ENCODE data around the gene C16orf92. TPM values are rescaled to one million over a fixed set of nuclear protein-coding genes. Genes with fewer than 3 reads are reported as not detected.

C16orf92 gene
- polyA plus RNA-seq, 2 donors: not detected

DNA sequence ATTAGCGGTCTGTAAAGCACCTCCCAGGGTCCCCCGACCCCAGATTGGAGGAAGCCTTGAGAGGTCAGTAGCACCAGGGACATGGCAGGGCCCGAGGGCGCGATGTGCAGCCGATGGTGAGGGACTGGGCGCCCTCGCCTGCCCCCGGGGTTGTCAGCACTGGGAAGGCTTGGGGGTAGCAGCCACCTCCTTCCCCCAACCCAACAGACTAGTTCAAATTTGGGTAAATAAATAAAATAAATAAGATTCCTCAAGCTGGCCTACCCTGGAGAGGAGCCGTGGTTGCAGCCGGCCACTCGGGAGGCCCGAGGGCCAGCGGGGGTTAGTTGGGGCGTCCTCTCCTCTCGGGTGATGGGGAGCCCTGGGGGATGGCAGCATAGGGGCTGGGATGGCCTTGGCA lies 1.5 kb downstream of the C16orf92 start:
- Histone ChIP-seq H3K9me3 (ENCODE audit: control insufficient read depth in 2 of 2, insufficient read depth in 1 of 2, low read depth in 1 of 2, low read length in 1 of 2) (no peaks in the 10 kb centered on the region), H3K27ac (ENCODE audit: low read depth in 2 of 2, low read length in 1 of 2) (no peak overlapping the region), H3K4me1 (ENCODE audit: control insufficient read depth in 2 of 2, insufficient read depth in 2 of 2, low read length in 1 of 2) (peaks cover 0 to 9% of the 10 kb centered on the region in 2 donors), H3K4me3 (ENCODE audit: low read depth in 1 of 2, low read length in 2 of 2) (no peak overlapping the region), H3K27me3 (ENCODE audit: control insufficient read depth in 1 of 2, insufficient read depth in 2 of 2, low read length in 2 of 2) (peaks cover 0 to 5% of the 10 kb centered on the region in 2 donors), H3K36me3 (ENCODE audit: control insufficient read depth in 2 of 2, insufficient read depth in 2 of 2, low read length in 1 of 2) (no peaks in the 10 kb centered on the region)
- 65 to 74% methylated on average over 16 of the region's 16 CpGs for WGBS, 2 donors

DNA sequence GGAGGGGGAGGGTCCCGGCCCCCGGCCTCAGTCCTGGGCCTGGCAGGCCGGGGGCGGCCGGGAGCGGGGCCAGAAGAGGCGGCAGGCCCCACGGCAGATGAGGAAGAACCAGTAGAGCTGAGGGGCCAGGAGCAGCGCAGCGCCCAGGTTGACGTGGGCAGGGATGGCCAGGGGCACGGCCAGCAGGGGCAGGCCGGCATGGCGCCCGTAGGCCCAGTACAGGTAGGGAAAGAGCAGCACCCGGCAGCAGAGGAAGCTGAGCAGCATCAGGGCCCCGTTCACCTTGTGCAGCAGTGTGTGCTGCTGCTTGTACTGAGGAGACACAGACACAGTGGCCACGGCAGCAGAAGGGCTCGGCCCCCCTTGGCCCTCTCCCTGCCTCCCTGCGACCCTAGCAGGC lies 2.2 kb downstream of the C16orf92 start:
- WGBS, 2 donors: 65 to 68% methylated on average over 19 to 20 of the region's 20 CpGs
- Histone ChIP-seq H3K9me3 (ENCODE audit: control insufficient read depth in 2 of 2, insufficient read depth in 1 of 2, low read depth in 1 of 2, low read length in 1 of 2) (no peaks in the 10 kb centered on the region), H3K36me3 (ENCODE audit: control insufficient read depth in 2 of 2, insufficient read depth in 2 of 2, low read length in 1 of 2) (no peaks in the 10 kb centered on the region), H3K27me3 (ENCODE audit: control insufficient read depth in 1 of 2, insufficient read depth in 2 of 2, low read length in 2 of 2) (peaks cover 0 to 11% of the 10 kb centered on the region in 2 donors), H3K27ac (ENCODE audit: low read depth in 2 of 2, low read length in 1 of 2) (no peak overlapping the region), H3K4me3 (ENCODE audit: low read depth in 1 of 2, low read length in 2 of 2) (no peak overlapping the region), H3K4me1 (ENCODE audit: control insufficient read depth in 2 of 2, insufficient read depth in 2 of 2, low read length in 1 of 2) (peaks cover 0 to 9% of the 10 kb centered on the region in 2 donors)

DNA sequence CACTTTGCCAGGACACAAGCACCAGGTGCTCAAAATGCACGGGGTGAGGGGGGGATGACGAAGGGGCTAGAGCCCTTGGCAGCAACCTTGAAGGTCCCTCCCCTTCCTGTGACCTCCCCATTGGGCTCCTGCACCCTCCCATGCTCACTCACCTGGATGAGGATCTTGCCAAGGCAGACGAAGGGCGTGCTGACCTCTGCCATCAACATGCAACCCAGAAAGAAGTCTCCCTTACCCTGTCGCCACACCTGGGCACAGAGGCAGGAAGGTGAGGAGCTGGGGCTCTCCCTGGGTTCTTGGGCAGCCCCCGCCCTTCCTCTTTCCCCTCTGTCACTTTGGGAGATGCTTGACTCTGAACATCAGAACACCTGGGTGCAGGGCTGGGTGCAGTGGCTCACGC lies 2.6 kb downstream of the C16orf92 start:
- Histone ChIP-seq H3K27me3 (ENCODE audit: control insufficient read depth in 1 of 2, insufficient read depth in 2 of 2, low read length in 2 of 2) (peaks cover 0 to 15% of the 10 kb centered on the region in 2 donors), H3K4me3 (ENCODE audit: low read depth in 1 of 2, low read length in 2 of 2) (no peak overlapping the region), H3K4me1 (ENCODE audit: control insufficient read depth in 2 of 2, insufficient read depth in 2 of 2, low read length in 1 of 2) (peaks cover 0 to 9% of the 10 kb centered on the region in 2 donors), H3K27ac (ENCODE audit: low read depth in 2 of 2, low read length in 1 of 2) (no peak overlapping the region), H3K9me3 (ENCODE audit: control insufficient read depth in 2 of 2, insufficient read depth in 1 of 2, low read depth in 1 of 2, low read length in 1 of 2) (no peaks in the 10 kb centered on the region), H3K36me3 (ENCODE audit: control insufficient read depth in 2 of 2, insufficient read depth in 2 of 2, low read length in 1 of 2) (no peaks in the 10 kb centered on the region)
- 58 to 69% methylated on average over 7 of the region's 7 CpGs for WGBS, 2 donors

DNA sequence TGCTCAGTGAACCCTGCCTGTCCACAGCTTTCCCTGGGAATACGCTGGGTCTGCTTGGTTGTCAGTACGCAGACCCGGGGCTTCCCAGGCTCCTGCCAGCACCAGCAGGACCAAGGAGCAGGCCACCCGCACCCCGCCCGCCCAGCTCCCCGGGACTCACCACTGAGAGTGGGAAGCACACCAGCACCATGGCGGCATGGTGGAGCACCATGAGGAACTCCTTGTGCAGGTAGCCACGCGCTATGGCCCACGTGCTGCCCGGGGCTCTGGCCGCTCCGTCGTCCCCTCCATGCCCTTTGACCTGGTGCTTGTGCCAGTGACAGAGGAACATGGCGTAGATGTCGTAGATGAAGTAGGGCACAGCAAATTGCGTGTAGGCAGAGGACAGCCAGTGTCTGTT lies 3.5 kb downstream of the C16orf92 start:
- Histone ChIP-seq H3K36me3 (ENCODE audit: control insufficient read depth in 2 of 2, insufficient read depth in 2 of 2, low read length in 1 of 2) (no peaks in the 10 kb centered on the region), H3K4me3 (ENCODE audit: low read depth in 1 of 2, low read length in 2 of 2) (no peak overlapping the region), H3K4me1 (ENCODE audit: control insufficient read depth in 2 of 2, insufficient read depth in 2 of 2, low read length in 1 of 2) (peaks cover 0 to 4% of the 10 kb centered on the region in 2 donors), H3K27me3 (ENCODE audit: control insufficient read depth in 1 of 2, insufficient read depth in 2 of 2, low read length in 2 of 2) (peaks cover 0 to 20% of the 10 kb centered on the region in 2 donors), H3K27ac (ENCODE audit: low read depth in 2 of 2, low read length in 1 of 2) (no peak overlapping the region), H3K9me3 (ENCODE audit: control insufficient read depth in 2 of 2, insufficient read depth in 1 of 2, low read depth in 1 of 2, low read length in 1 of 2) (no peaks in the 10 kb centered on the region)
- WGBS, 2 donors: 87 to 88% methylated on average over 18 of the region's 18 CpGs

DNA sequence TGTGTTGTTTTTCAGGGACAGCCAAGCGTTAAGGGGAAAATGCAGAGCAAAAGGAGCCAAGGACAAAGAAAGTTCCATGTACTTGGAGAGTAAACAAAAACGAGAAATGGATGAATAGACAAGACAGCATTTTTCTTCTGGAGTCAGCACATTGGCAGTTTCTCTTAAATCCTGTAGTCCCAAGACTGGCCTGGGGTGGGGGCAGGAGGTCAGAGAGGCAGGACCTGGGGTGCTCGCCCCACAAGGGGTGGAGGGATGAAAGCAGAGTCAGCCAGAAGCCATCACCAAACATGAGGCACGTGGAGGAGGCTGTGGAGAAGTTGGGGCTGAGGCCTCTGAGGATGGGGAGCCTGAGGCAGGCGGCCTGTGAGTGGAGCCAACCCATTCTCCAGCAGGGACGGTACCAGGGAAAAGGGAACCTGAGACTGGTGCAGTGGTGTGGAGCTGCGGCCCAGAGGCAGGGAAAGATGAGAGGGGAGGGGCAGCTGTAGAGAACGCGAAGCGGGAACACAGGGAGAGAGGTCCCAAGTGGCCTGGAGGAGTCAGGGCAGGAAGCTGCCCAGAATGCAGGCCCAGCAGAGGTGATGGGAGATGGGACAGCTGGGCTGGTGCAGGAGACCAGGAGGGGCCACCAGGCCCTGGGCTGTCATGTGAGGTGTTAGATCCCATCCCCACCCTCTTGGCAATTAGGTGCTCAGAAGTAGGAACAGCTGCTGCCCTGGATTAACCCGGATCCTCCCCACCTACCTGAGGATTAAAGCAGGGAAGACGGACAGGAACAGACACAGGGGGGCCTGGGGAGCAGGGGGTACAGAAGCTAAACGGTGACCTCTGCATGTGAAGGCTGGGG lies 4.8 kb downstream of the C16orf92 start:
- WGBS, 2 donors: 40 to 42% methylated on average over 12 to 13 of the region's 13 CpGs
- Histone ChIP-seq H3K9me3 (ENCODE audit: control insufficient read depth in 2 of 2, insufficient read depth in 1 of 2, low read depth in 1 of 2, low read length in 1 of 2) (no peaks in the 10 kb centered on the region), H3K27me3 (ENCODE audit: control insufficient read depth in 1 of 2, insufficient read depth in 2 of 2, low read length in 2 of 2) (peaks cover 0 to 22% of the 10 kb centered on the region in 2 donors), H3K4me3 (ENCODE audit: low read depth in 1 of 2, low read length in 2 of 2) (no peak overlapping the region), H3K27ac (ENCODE audit: low read depth in 2 of 2, low read length in 1 of 2) (no peak overlapping the region), H3K36me3 (ENCODE audit: control insufficient read depth in 2 of 2, insufficient read depth in 2 of 2, low read length in 1 of 2) (no peaks in the 10 kb centered on the region), H3K4me1 (ENCODE audit: control insufficient read depth in 2 of 2, insufficient read depth in 2 of 2, low read length in 1 of 2) (peaks cover 0 to 2% of the 10 kb centered on the region in 2 donors)

DNA sequence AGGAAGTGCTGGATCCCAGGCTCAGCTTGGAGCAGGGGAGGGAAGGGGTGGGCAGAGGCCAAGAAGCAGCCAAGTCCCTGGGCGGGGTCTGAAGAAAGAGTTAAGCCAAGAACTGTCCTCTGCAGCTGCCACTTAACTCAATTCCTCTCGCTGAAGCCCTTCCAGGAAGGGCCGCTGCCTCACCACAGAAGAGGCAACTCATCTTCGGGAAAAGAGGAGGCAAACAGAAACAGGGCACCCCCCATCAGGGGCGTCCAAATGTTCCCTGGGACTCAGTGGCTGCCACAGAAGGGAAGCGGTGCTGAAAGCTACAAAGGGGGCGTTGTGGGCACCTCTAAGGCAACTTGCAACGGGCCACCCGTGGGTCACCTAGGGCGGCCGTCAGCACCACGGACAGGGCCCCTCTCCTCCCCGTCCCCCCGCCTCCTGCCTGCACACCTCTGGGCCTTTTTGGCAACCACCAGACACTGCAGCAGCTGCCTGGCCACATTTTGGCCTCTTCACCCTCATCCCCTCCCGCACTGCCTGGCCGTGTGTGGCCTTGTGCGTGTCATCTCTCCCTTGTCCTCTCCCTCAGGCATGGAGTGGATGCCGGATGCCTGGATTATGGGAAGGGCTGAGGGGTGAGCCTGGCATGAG lies 5.6 kb downstream of the C16orf92 start:
- Histone ChIP-seq H3K4me3 (ENCODE audit: low read depth in 1 of 2, low read length in 2 of 2) (no peak overlapping the region), H3K27me3 (ENCODE audit: control insufficient read depth in 1 of 2, insufficient read depth in 2 of 2, low read length in 2 of 2) (peaks cover 0 to 22% of the 10 kb centered on the region in 2 donors), H3K27ac (ENCODE audit: low read depth in 2 of 2, low read length in 1 of 2) (no peak overlapping the region), H3K9me3 (ENCODE audit: control insufficient read depth in 2 of 2, insufficient read depth in 1 of 2, low read depth in 1 of 2, low read length in 1 of 2) (no peaks in the 10 kb centered on the region), H3K36me3 (ENCODE audit: control insufficient read depth in 2 of 2, insufficient read depth in 2 of 2, low read length in 1 of 2) (no peaks in the 10 kb centered on the region), H3K4me1 (ENCODE audit: control insufficient read depth in 2 of 2, insufficient read depth in 2 of 2, low read length in 1 of 2) (peaks cover 0 to 2% of the 10 kb centered on the region in 2 donors)
- WGBS, 2 donors: 12 to 13% methylated on average over 18 of the region's 18 CpGs

DNA sequence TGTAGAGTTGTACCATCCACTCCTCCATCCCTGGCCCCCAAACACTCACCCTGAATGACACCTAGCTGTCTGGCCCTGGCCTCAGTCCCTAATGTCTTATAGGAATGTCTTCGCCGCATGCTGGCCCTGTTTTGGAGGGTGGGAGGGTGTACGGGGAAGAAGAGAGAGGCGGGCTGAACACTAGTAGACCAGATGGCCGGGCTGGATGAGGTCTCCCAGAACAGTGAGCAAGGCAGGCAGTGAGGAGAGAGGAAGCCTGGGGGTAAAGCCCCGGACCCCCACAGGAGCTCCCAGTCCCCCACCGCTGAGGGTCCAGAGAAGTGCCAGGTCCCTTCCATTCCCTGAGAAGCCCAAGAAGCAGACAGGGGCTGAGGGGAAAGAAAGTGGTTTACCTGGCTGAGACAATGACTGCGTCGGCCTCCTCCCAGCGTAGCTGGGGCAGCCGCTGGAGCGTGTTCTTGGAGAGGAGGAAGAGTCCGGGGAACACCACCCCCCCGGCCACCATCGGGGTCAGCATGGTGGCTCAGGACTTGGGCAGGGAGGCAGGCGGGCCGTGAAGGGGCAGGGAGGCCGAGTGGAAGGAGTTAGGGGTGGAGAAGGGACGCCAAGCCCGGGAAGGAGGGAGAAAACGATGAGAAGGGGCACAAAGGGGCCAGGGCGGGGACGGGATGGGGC lies 7.2 kb downstream of the C16orf92 start:
- H3K9me3 ChIP-seq (ENCODE audit: control insufficient read depth in 2 of 2, insufficient read depth in 1 of 2, low read depth in 1 of 2, low read length in 1 of 2): no peaks in the 10 kb centered on the region
- peaks cover 0 to 22% of the 10 kb centered on the region in 2 donors for H3K27me3 ChIP-seq (ENCODE audit: control insufficient read depth in 1 of 2, insufficient read depth in 2 of 2, low read length in 2 of 2)
- peaks cover 0 to 2% of the 10 kb centered on the region in 2 donors for H3K4me1 ChIP-seq (ENCODE audit: control insufficient read depth in 2 of 2, insufficient read depth in 2 of 2, low read length in 1 of 2)
- no peak overlapping the region for H3K27ac ChIP-seq (ENCODE audit: low read depth in 2 of 2, low read length in 1 of 2)
- no peaks in the 10 kb centered on the region for H3K36me3 ChIP-seq (ENCODE audit: control insufficient read depth in 2 of 2, insufficient read depth in 2 of 2, low read length in 1 of 2)
- 26 to 28% methylated on average over 23 of the region's 23 CpGs for WGBS, 2 donors
- H3K4me3 ChIP-seq (ENCODE audit: low read depth in 1 of 2, low read length in 2 of 2): no peak overlapping the region

DNA sequence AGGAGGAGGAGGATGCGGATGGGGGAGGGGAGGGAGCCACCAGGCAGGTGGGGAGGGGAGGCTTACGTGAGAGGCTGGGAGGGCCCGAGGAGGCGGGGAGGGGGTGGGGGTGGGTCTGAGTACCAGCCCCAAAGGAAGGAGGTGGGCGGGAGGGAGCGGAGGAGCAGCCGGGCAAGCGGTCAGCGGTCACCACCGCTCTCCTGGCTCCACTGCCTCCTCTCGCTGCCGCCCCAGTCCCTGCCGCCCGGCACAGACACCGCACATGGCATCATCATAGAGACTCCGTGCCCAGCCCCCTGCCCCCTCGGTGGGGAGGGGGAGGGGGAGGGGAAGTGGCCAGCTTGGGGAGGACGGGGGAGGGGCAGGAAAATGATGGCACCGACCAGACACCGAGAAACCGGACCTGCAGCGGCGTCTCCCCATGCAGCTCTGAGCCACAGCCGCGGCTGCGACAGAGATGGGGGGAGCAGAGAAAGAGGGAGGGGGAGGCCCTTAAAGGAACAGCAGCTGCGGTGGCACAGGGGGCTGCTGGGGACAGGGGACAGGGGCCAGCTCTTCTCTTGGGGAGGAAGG lies 7.9 kb downstream of the C16orf92 start, which contains the start of gene TLCD3B:
TLCD3B (minus strand) TSS at position 431 of the 573 bp plus-strand sequence. CDS start 744 bp downstream, outside the sequence.
- H3K4me1 ChIP-seq (ENCODE audit: control insufficient read depth in 2 of 2, insufficient read depth in 2 of 2, low read length in 1 of 2): peaks cover 0 to 2% of the 10 kb centered on the region in 2 donors
- no peak within 1 kb of the TSS for H3K4me3 ChIP-seq (ENCODE audit: low read depth in 1 of 2, low read length in 2 of 2)
- no peaks in the 10 kb centered on the region for H3K9me3 ChIP-seq (ENCODE audit: control insufficient read depth in 2 of 2, insufficient read depth in 1 of 2, low read depth in 1 of 2, low read length in 1 of 2)
- WGBS, 2 donors: 3 to 4% methylated on average over 24 to 26 of the region's 27 CpGs
- H3K27me3 ChIP-seq (ENCODE audit: control insufficient read depth in 1 of 2, insufficient read depth in 2 of 2, low read length in 2 of 2): peaks cover 0 to 22% of the 10 kb centered on the region in 2 donors
- H3K36me3 ChIP-seq (ENCODE audit: control insufficient read depth in 2 of 2, insufficient read depth in 2 of 2, low read length in 1 of 2): no peaks in the 10 kb centered on the region
- no peak within 1 kb of the TSS for H3K27ac ChIP-seq (ENCODE audit: low read depth in 2 of 2, low read length in 1 of 2)

DNA sequence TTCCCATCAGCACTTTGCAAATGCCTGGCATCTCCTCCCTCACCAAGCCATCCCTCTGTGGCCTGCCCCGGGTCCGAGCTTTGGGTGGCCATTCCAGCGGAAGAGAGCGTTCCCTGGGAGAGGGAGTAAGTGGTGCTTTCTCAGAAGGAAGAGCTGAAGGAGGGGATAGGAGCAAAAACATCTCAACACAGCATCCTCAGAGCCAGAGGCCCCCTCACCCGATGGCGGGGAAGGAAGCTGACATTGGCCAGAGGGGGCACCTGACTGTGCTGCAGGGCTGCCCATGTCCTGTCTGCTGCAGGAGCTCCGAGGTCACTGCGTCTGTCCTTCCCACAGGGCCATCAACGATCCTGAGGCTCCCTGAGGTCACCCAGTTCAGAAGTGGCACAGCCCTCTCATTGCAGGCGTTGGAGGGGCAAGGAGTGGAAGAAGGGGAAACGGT lies 8.5 kb downstream of the C16orf92 start:
- Histone ChIP-seq H3K4me3 (ENCODE audit: low read depth in 1 of 2, low read length in 2 of 2) (no peak overlapping the region), H3K36me3 (ENCODE audit: control insufficient read depth in 2 of 2, insufficient read depth in 2 of 2, low read length in 1 of 2) (no peaks in the 10 kb centered on the region), H3K27me3 (ENCODE audit: control insufficient read depth in 1 of 2, insufficient read depth in 2 of 2, low read length in 2 of 2) (peaks cover 0 to 20% of the 10 kb centered on the region in 2 donors), H3K9me3 (ENCODE audit: control insufficient read depth in 2 of 2, insufficient read depth in 1 of 2, low read depth in 1 of 2, low read length in 1 of 2) (no peaks in the 10 kb centered on the region), H3K27ac (ENCODE audit: low read depth in 2 of 2, low read length in 1 of 2) (no peak overlapping the region), H3K4me1 (ENCODE audit: control insufficient read depth in 2 of 2, insufficient read depth in 2 of 2, low read length in 1 of 2) (peaks cover 0 to 2% of the 10 kb centered on the region in 2 donors)
- 15 to 26% methylated on average over 11 of the region's 11 CpGs for WGBS, 2 donors

All from esophagus (tissue), 2 donors.